Spleen (tissue), 7 donors: ENCODE data around the gene TMEM270.

ENCODE experiments used
- CTCF ChIP-seq, 11 experiments: fragments of 200-600 bp in 7 of 11; fragments of 450-650 bp in 4 of 11; sonication (generic) in 4 of 11; IDR thresholded peaks in 8 of 11; conservative IDR thresholded peaks in 3 of 11; 1 replicate in 7 of 11; 2 replicates in 4 of 11; pipeline versions ENCODE4 v1.4.0 to v1.8.0; 2016 to 2021; ENCODE audit warnings: antibody characterized with exemption in 11 of 11, inconsistent platforms in 4 of 11, mild to moderate bottlenecking in 1 of 11
- POLR2A ChIP-seq, 3 donors: fragments of 450-650 bp; IDR thresholded peaks; one replicate each; pipeline ENCODE4 v1.5.1; 2017; ENCODE audit warnings: antibody characterized with exemption in 3 of 3, mild to moderate bottlenecking in 1 of 3
- POLR2AphosphoS5 ChIP-seq, 3 donors: sonication (generic); formaldehyde crosslinking; IDR thresholded peaks; one replicate each; pipeline ENCODE4 v1.5.1; 2017; ENCODE audit warnings: antibody characterized with exemption in 3 of 3
- donor health status: DM: no; HTN: no; CAD: no; lungs with moderate emphysema.
- donor health status: DM: no; HTN: no; CAD: no.
- donor health status: DM: no; HTN: no; CAD: no.

DNA sequence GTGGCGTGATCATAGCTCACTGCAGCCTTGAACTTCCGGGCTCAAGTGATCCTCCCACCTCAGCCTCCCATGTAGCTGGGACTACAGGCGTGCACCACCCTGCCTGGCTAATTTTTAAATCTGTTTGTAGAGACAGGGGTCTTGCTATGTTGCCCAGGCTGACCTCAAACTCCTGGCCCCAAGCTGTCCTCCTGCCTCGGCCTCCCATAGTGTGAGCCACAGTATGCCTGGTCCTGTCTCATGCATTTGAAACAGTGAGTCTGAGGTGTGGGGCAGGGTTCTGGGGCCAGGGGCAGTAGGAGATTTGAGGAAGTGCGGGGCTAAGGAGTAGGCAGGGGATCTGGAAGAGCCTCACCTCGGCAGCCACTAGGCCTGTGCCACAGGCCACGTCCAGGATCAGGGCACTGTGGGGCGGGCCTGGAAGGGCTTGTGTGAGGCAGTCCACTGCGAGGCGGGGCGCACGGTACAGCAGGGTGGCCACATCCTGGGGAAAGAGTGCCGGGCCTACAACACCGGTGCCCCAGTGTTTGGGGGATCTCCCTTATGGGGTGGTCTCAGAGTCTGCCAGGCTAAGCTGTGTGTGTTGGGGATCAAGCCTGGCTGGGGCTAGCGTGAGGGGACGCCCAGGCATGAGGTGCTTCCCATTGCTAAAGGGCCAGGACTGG lies 20.1 kb upstream of the TMEM270 start:
- TF ChIP-seq POLR2A (IDR thresholded peaks at IDR 0.05) (no peak), CTCF (IDR thresholded peaks at IDR 0.05 in 8 of 11, conservative IDR thresholded peaks at IDR 0.05 in 3 of 11) (no peak), POLR2AphosphoS5 (IDR thresholded peaks at IDR 0.05) (no peak)
